A673 (cell line): ENCODE measurements around the gene ZNF664. TPM values are rescaled to one million over a fixed set of nuclear protein-coding genes. Genes with fewer than 3 reads are reported as not detected.

Experiments
- BruUV-seq: library from RNA; stranded (reverse); fragments of 400-500 nt; replicated peaks from 2 replicates; lab custom pipeline; 2021; lab: Mats Ljungman, UMichigan
- CTCF ChIA-PET: fragments of 300-600 bp; sonication (Branson Sonifier 250); formaldehyde crosslinking; loops from one replicate; lab custom pipeline; 2022; ENCODE audit warnings: antibody characterized with exemption; lab: Charles Lee
- POLR2A ChIA-PET: fragments of 300-600 bp; sonication (Branson Sonifier 250); formaldehyde crosslinking; loops from one replicate; lab custom pipeline; 2022; ENCODE audit warnings: antibody characterized with exemption; ENCODE audit not compliant: low non-redundant PET; lab: Charles Lee
- DNase-seq: peaks from one replicate; pipeline ENCODE4 v3.0.0-alpha.2; 2015; ENCODE audit warnings: low spot score
- H3K27ac ChIP-seq: fragments of 200-600 bp; sonication (generic); 2 replicates; pipeline ENCODE4 v1.5.1; 2016; ENCODE audit warnings: mixed run types, low read depth, mild to moderate bottlenecking, mixed read lengths, antibody characterized with exemption, low read length; ENCODE audit not compliant: poor library complexity, severe bottlenecking
- H3K27me3 ChIP-seq: fragments of 200-600 bp; sonication (generic); replicated peaks from 2 replicates; pipeline ENCODE4 v1.6.1; 2017; ENCODE audit warnings: mixed run types, low read depth, mild to moderate bottlenecking, mixed read lengths, antibody characterized with exemption, low read length; ENCODE audit not compliant: insufficient read depth, poor library complexity
- H3K36me3 ChIP-seq: fragments of 200-600 bp; sonication (generic); 2 replicates; pipeline ENCODE4 v1.6.1; 2016; ENCODE audit warnings: mixed run types, mild to moderate bottlenecking, mixed read lengths, antibody characterized with exemption, low read length; ENCODE audit not compliant: insufficient read depth, poor library complexity, severe bottlenecking
- H3K4me1 ChIP-seq: fragments of 200-600 bp; sonication (generic); 2 replicates; pipeline ENCODE4 v1.6.1; 2017; ENCODE audit warnings: mixed run types, mild to moderate bottlenecking, mixed read lengths, antibody characterized with exemption, low read length; ENCODE audit not compliant: insufficient read depth, poor library complexity, severe bottlenecking
- H3K4me3 ChIP-seq: fragments of 200-600 bp; sonication (generic); 2 replicates; pipeline ENCODE4 v1.5.1; 2016; ENCODE audit warnings: low read depth, mixed run types, mild to moderate bottlenecking, mixed read lengths, low read length; ENCODE audit not compliant: poor library complexity, severe bottlenecking
- H3K9me3 ChIP-seq: fragments of 200-600 bp; sonication (generic); 2 replicates; pipeline ENCODE4 v1.6.1; 2016; ENCODE audit warnings: mixed run types, low read depth, mild to moderate bottlenecking, mixed read lengths, antibody characterized with exemption, low read length; ENCODE audit not compliant: poor library complexity, severe bottlenecking
- EZH2 ChIP-seq: fragments of 200-600 bp; sonication (generic); IDR thresholded peaks from 2 replicates; pipeline ENCODE4 v1.6.1; 2017; ENCODE audit warnings: borderline replicate concordance, low read depth, mild to moderate bottlenecking, mixed read lengths, antibody characterized with exemption, low read length; ENCODE audit not compliant: poor library complexity, severe bottlenecking
- intact Hi-C: fragments of 100-400 bp; cut with micrococcal nuclease; formaldehyde crosslinking; loops from one replicate; pipeline ENCODE4 v1.10.0; 2022; ENCODE audit not compliant: unreplicated experiment
- total RNA-seq: library from RNA; stranded (reverse); gene quantifications from 2 replicates; pipeline ENCODE4 v1.2.3, GENCODE V29; 2021
- TF ChIP-seq, protein P1 (sequence below): fragments of 300-800, 200-600 bp; sonication (generic); conservative IDR thresholded peaks from 2 replicates; pipeline ENCODE4 v1.5.1; 2017; ENCODE audit warnings: low read depth, mild to moderate bottlenecking, antibody characterized with exemption, low read length, moderate library complexity, mixed read lengths

The ZNF664 gene
- total RNA-seq, 1 experiment from 2014 or later = 135 TPM

DNA sequence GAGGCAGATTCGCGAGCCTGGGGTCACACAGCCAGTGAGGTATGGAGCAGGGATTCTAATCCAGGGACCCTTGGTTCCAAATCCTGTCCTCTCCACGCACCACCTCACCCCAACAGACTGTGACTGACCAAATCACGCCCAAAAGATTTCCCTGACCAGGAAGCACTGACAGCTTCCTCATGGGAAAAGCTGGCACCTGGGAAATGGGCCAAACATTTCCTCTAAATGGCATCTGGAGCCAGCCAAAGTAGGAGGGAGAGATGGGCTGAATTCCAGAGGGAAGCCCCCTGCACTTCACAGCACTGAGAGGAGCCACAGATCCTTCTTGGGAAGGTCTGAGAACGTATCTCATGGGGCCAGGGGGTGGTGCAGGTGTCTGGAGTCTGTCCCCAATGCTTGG lies 29.2 kb upstream of the ZNF664 start:
- ChIA-PET POLR2A (no interaction called here), CTCF (no interaction called here)
- TF ChIP-seq, protein P1, sequence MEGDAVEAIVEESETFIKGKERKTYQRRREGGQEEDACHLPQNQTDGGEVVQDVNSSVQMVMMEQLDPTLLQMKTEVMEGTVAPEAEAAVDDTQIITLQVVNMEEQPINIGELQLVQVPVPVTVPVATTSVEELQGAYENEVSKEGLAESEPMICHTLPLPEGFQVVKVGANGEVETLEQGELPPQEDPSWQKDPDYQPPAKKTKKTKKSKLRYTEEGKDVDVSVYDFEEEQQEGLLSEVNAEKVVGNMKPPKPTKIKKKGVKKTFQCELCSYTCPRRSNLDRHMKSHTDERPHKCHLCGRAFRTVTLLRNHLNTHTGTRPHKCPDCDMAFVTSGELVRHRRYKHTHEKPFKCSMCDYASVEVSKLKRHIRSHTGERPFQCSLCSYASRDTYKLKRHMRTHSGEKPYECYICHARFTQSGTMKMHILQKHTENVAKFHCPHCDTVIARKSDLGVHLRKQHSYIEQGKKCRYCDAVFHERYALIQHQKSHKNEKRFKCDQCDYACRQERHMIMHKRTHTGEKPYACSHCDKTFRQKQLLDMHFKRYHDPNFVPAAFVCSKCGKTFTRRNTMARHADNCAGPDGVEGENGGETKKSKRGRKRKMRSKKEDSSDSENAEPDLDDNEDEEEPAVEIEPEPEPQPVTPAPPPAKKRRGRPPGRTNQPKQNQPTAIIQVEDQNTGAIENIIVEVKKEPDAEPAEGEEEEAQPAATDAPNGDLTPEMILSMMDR = no peak
- no peak for TF ChIP-seq EZH2
- Histone ChIP-seq H3K4me3 (no peak overlapping the region), H3K27me3 (no peaks in the 10 kb centered on the region), H3K4me1 (no peaks in the 10 kb centered on the region), H3K36me3 (no peaks in the 10 kb centered on the region), H3K9me3 (no peaks in the 10 kb centered on the region), H3K27ac (no peak overlapping the region)
- DNase-seq = no peak
- BruUV-seq = no TSS peak
- intact Hi-C loops = no loop called here

- no peak overlapping the region for H3K4me3 ChIP-seq
- H3K27me3 ChIP-seq = no peaks in the 10 kb centered on the region
- H3K9me3 ChIP-seq = no peaks in the 10 kb centered on the region
- no peak overlapping the region for H3K27ac ChIP-seq
- no peaks in the 10 kb centered on the region for H3K4me1 ChIP-seq
- intact Hi-C loops = no loop called here
- no peaks in the 10 kb centered on the region for H3K36me3 ChIP-seq
- CTCF ChIA-PET = no interaction called here
- no peak for DNase-seq
- TF ChIP-seq, protein P1 = no peak
- TF ChIP-seq EZH2 = no peak
- POLR2A ChIA-PET = no interaction called here
- BruUV-seq = no TSS peak
Observed at GRCh38 chr12:123944696-123945095, 28.3 kb upstream of the ZNF664 start.

DNA sequence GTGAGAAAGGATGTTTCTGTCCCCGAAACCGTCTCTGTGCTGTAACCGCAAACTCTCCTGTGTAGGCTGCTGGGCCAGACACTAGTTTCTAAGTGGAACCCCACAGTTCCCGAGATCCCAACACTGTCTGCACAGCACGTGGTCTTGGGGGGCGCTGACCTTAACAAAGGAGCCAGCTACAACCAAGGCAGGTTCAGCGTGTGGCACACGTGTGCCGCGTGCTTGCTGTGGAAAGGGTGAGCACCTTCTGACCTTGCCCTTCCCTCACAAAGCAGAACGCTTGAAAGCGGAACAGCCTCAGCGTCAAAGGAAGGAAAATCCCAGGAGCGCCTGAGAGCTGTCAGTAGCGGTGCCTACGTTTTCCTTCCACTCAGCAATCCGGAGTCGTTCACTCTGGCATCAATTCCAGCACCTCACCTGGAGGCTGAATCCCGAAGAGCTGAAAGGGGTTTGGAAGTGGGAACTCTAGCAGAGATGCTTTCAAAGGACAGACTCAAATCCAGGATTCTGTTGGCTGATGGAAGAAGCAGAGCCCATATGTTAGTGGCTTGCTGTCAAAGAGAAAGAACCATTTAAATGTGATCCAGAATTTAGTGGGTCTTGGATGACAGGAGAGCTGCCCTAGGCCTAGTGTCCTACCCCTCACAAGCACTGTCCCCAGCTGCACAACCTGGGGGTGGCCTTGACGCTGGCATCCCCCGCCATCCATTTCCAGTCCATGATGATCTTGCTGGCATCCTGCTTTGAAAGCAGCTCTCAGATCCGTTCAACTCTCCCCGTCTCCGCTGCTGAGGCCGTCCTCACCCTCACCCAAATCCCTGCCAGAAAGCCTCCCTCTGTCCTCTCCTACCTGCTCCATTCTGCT lies 27.5 kb upstream of the ZNF664 start:
- no TSS peak for BruUV-seq
- Histone ChIP-seq H3K4me1 (no peaks in the 10 kb centered on the region), H3K27ac (no peak overlapping the region), H3K27me3 (no peaks in the 10 kb centered on the region), H3K4me3 (no peak overlapping the region), H3K36me3 (no peaks in the 10 kb centered on the region), H3K9me3 (no peaks in the 10 kb centered on the region)
- no peak for DNase-seq
- TF ChIP-seq, protein P1 = no peak
- ChIA-PET POLR2A (no interaction called here), CTCF (no interaction called here)
- intact Hi-C loops = no loop called here
